Endothelial cell of umbilical vein (primary cell): Measurements from ENCODE around the gene PFKFB4. TPM values are rescaled to one million over a fixed set of nuclear protein-coding genes. Genes with fewer than 3 reads are reported as not detected.

Experiments used
- BruUV-seq: library from RNA; stranded (reverse); fragments of 400-500 nt; replicated peaks from 2 replicates; lab custom pipeline; 2021; lab: Mats Ljungman, UMichigan
- CTCF ChIA-PET: fragments of 300-600, 350-600 bp; sonication (Branson Sonifier 250); formaldehyde crosslinking; loops from one replicate; lab custom pipeline; 2021; ENCODE audit warnings: antibody characterized with exemption, inconsistent platforms; lab: Charles Lee
- POLR2A ChIA-PET: fragments of 300-600, 350-600 bp; sonication (Branson Sonifier 250); formaldehyde crosslinking; loops from one replicate; lab custom pipeline; 2021; ENCODE audit warnings: antibody characterized with exemption, inconsistent platforms; lab: Charles Lee
- DNase-seq: peaks from one replicate; pipeline ENCODE4 v3.0.0-alpha.2; 2011; ENCODE audit warnings: low read depth, low spot score
- FAIRE-seq: peaks from 2 replicates; lab custom pipeline; 2011; peaks lifted over from hg19 to GRCh38; lab: Jason Lieb, UNC
- H2AFZ ChIP-seq: 2 replicates; pipeline ENCODE4 v1.6.0; 2012; ENCODE audit warnings: low read depth, low read length, control low read depth, inconsistent platforms
- H3K27ac ChIP-seq: 2 replicates; pipeline ENCODE4 v1.5.1; 2011; ENCODE audit warnings: low read depth, mild to moderate bottlenecking, control low read depth, low read length, moderate library complexity; ENCODE audit not compliant: insufficient read depth
- H3K27me3 ChIP-seq, 2 experiments: 2 replicates each; pipeline versions ENCODE4 v1.6.0 to v1.6.1; 2011; ENCODE audit warnings: low read length in 2 of 2, mixed read lengths in 1 of 2; ENCODE audit not compliant: control insufficient read depth in 2 of 2, insufficient read depth in 2 of 2
- H3K36me3 ChIP-seq, 2 experiments: 2 replicates in 1 of 2; 3 replicates in 1 of 2; pipeline ENCODE4 v1.5.1; 2011; ENCODE audit warnings: low read length in 2 of 2, mild to moderate bottlenecking in 1 of 2, moderate library complexity in 1 of 2; ENCODE audit not compliant: control insufficient read depth in 2 of 2, insufficient read depth in 2 of 2; ENCODE audit errors: extremely low read depth in 1 of 2
- H3K4me1 ChIP-seq: 3 replicates; pipeline ENCODE4 v1.5.1; 2011; ENCODE audit warnings: mild to moderate bottlenecking, low read length; ENCODE audit not compliant: control insufficient read depth, insufficient read depth; ENCODE audit errors: extremely low read depth
- H3K4me2 ChIP-seq: 2 replicates; pipeline ENCODE4 v1.6.1; 2011; ENCODE audit warnings: low read length, control low read depth, mixed read lengths; ENCODE audit not compliant: insufficient read depth
- H3K4me3 ChIP-seq, 3 experiments: fragments of 200-600 bp in 1 of 3; sonication (generic), shearing (Covaris generic) in 1 of 3; replicated peaks in 1 of 3; 2 replicates each; pipeline ENCODE4 v1.5.1; 2011 to 2016; ENCODE audit warnings: control low read depth in 3 of 3, low read length in 3 of 3, mild to moderate bottlenecking in 2 of 3, inconsistent platforms in 1 of 3, low read depth in 1 of 3, moderate library complexity in 1 of 3; ENCODE audit not compliant: insufficient read depth in 1 of 3
- H3K79me2 ChIP-seq: 2 replicates; pipeline ENCODE4 v1.6.0; 2012; ENCODE audit warnings: low read length, inconsistent platforms; ENCODE audit not compliant: control insufficient read depth, insufficient read depth
- H3K9ac ChIP-seq: replicated peaks from 2 replicates; pipeline ENCODE3; 2011; ENCODE audit warnings: low read length, control low read depth; ENCODE audit not compliant: insufficient read depth; ENCODE audit errors: extremely low read depth
- H3K9me1 ChIP-seq: replicated peaks from 3 replicates; pipeline ENCODE4 v1.6.0; 2011; ENCODE audit warnings: mild to moderate bottlenecking, low read length; ENCODE audit not compliant: control insufficient read depth, insufficient read depth; ENCODE audit errors: extremely low read depth
- H3K9me3 ChIP-seq: replicated peaks from 2 replicates; pipeline ENCODE4 v1.5.1; 2012; ENCODE audit warnings: low read length, inconsistent platforms; ENCODE audit not compliant: control insufficient read depth, insufficient read depth
- H4K20me1 ChIP-seq: replicated peaks from 2 replicates; pipeline ENCODE3; 2011; ENCODE audit warnings: mild to moderate bottlenecking, low read length; ENCODE audit not compliant: control insufficient read depth, insufficient read depth; ENCODE audit errors: extremely low read depth
- CTCF ChIP-seq, 2 donors: IDR thresholded peaks; 1 replicate in 1 of 2; 2 replicates in 1 of 2; pipeline ENCODE4 v1.5.1; 2011; ENCODE audit warnings: low read length in 2 of 2, mild to moderate bottlenecking in 2 of 2, moderate library complexity in 2 of 2, control low read depth in 1 of 2, inconsistent platforms in 1 of 2, low read depth in 1 of 2; ENCODE audit not compliant: insufficient read depth in 1 of 2; ENCODE audit errors: extremely low read depth in 1 of 2
- EZH2 ChIP-seq: IDR thresholded peaks from 2 replicates; pipeline ENCODE4 v1.6.1; 2012; ENCODE audit warnings: borderline replicate concordance, low read depth, mild to moderate bottlenecking, moderate library complexity, low read length, inconsistent platforms; ENCODE audit not compliant: severe bottlenecking
- FOS ChIP-seq: IDR thresholded peaks from 2 replicates; pipeline ENCODE4 v1.6.1; 2011; ENCODE audit warnings: mild to moderate bottlenecking, low read length, moderate library complexity, borderline replicate concordance; ENCODE audit not compliant: insufficient read depth
- GATA2 ChIP-seq: IDR thresholded peaks from 2 replicates; pipeline ENCODE4 v1.7.0; 2011; ENCODE audit warnings: low read depth, mild to moderate bottlenecking, moderate library complexity, mixed read lengths, low read length; ENCODE audit not compliant: insufficient read length, insufficient read depth
- JUN ChIP-seq: IDR thresholded peaks from 2 replicates; pipeline ENCODE4 v1.6.1; 2011; ENCODE audit warnings: borderline replicate concordance, low read depth; ENCODE audit not compliant: insufficient read length, insufficient read depth
- MAX ChIP-seq: IDR thresholded peaks from 2 replicates; pipeline ENCODE4 v1.6.1; 2011; ENCODE audit not compliant: insufficient read depth, insufficient read length
- MYC ChIP-seq: IDR thresholded peaks from one replicate; pipeline ENCODE4 v1.6.1; 2011; ENCODE audit warnings: mild to moderate bottlenecking, low read depth, low read length
- POLR2A ChIP-seq: IDR thresholded peaks from 2 replicates; pipeline ENCODE4 v1.6.1; 2012; ENCODE audit warnings: low read depth, mild to moderate bottlenecking, control low read depth, low read length
- POLR2AphosphoS5 ChIP-seq: IDR thresholded peaks from 2 replicates; pipeline ENCODE4 v1.6.1; 2012; ENCODE audit warnings: low read depth, mild to moderate bottlenecking, control low read depth, low read length, moderate library complexity; ENCODE audit not compliant: insufficient read depth
- dilution Hi-C: fragments of 300-500 bp; cut with MboI; formaldehyde crosslinking; loops from one replicate; pipeline ENCODE4 v1.15.0; 2019; ENCODE audit warnings: low sequenced_read_pairs; ENCODE audit not compliant: extremely low pct_ligation_motif_present
- intact Hi-C: fragments of 100-400 bp; cut with micrococcal nuclease; formaldehyde crosslinking; loops from one replicate; pipeline ENCODE4 v1.10.0; 2022
- polyA plus RNA-seq, 4 experiments: library from polyadenylated mRNA; depleted of rRNA in 3 of 4; stranded (reverse) in 3 of 4; unstranded in 1 of 4; fragments of >200 nt; gene quantifications; 2 replicates each; pipeline versions ENCODE4 v1.2.1 to v1.2.3, GENCODE V29; 2011 to 2012; ENCODE audit warnings: missing spikeins in 1 of 4
- total RNA-seq: library from RNA; stranded (reverse); gene quantifications from 2 replicates; pipeline ENCODE4 v1.2.3, GENCODE V29; 2021

The PFKFB4 gene
- total and polyA plus RNA-seq, 2 donors (not counting 3 experiments of a cell fraction or from before 2014, with no cell fraction given) = 4.0 to 4.2 TPM

- H3K27me3 ChIP-seq = no peaks in the 10 kb centered on the region
- no peak overlapping the region for H2AFZ ChIP-seq
- H3K4me3 ChIP-seq = no peak overlapping the region
- no peaks in the 10 kb centered on the region for H3K9me1 ChIP-seq
- ChIA-PET CTCF (interaction anchor here (1.0 to 2.2 kb wide), 3 partner anchors 8 to 43 kb away, joined by 3 to 10 read pairs (median 3); partner anchors contain the start of gene UQCRC1), POLR2A (no interaction called here)
- H3K9me3 ChIP-seq = no peaks in the 10 kb centered on the region
- TF ChIP-seq MAX = no peak
- TF ChIP-seq POLR2A = no peak
- TF ChIP-seq GATA2 = no peak
- TF ChIP-seq EZH2 = no peak
- no peak for TF ChIP-seq CTCF (IDR thresholded peaks at IDR 0.05; ENCODE audit: extremely low read depth in 1 of 2, insufficient read depth in 1 of 2, low read depth in 1 of 2, low read length in 2 of 2)
- no peak for TF ChIP-seq FOS
- TF ChIP-seq MYC = no peak
- no peak for TF ChIP-seq POLR2AphosphoS5
- TF ChIP-seq JUN = no peak
- no peaks in the 10 kb centered on the region for H3K79me2 ChIP-seq
- H3K4me2 ChIP-seq = no peak overlapping the region
- peaks cover 13% of the 10 kb centered on the region for H3K4me1 ChIP-seq
- H3K36me3 ChIP-seq = no peaks in the 10 kb centered on the region
- no peak overlapping the region for H3K9ac ChIP-seq
- dilution Hi-C loops = no loop called here
- no peak overlapping the region for H3K27ac ChIP-seq
- no peaks in the 10 kb centered on the region for H4K20me1 ChIP-seq
- no TSS peak for BruUV-seq
- intact Hi-C loops = no loop called here
- DNase-seq (no peak), FAIRE-seq (no peak)
Observed at GRCh38 chr3:48566401-48566760, 9.8 kb upstream of the PFKFB4 start.
